SK-N-SH (cell line): ENCODE results near the gene TRAFD1. TPM values are rescaled to one million over a fixed set of nuclear protein-coding genes. Genes with fewer than 3 reads are reported as not detected.
A peak's percentile ranks its signal among the peaks of the same experiment; 100 is the strongest.

Experiments used
- CTCF ChIA-PET: fragments of 300-600, 350-600 bp; formaldehyde crosslinking; extraction: SDS; loops from one replicate; lab custom pipeline; 2021; lab: Yijun Ruan, JAX
- POLR2A ChIA-PET: fragments of 350-600 bp; sonication (Branson Sonifier 250); formaldehyde crosslinking; extraction: SDS; loops from one replicate; lab custom pipeline; 2020; ENCODE audit warnings: antibody characterized with exemption, inconsistent platforms; lab: Yijun Ruan, JAX
- DNase-seq: peaks from one replicate; pipeline ENCODE4 v3.0.0; 2012
- H2AFZ ChIP-seq: fragments of 200-600 bp; sonication (generic); 2 replicates; pipeline ENCODE4 v1.8.1; 2016; ENCODE audit warnings: antibody characterized with exemption, mild to moderate bottlenecking, low read depth
- H3F3A ChIP-seq: fragments of 200-600 bp; sonication (generic); replicated peaks from 2 replicates; pipeline ENCODE3; 2016; ENCODE audit warnings: antibody characterized with exemption, mild to moderate bottlenecking; ENCODE audit not compliant: insufficient read depth
- H3K27ac ChIP-seq, 2 experiments: fragments of 200-500 bp in 1 of 2; fragments of 200-600 bp in 1 of 2; sonication (Bioruptor generic) in 1 of 2; sonication (generic), shearing (Covaris generic) in 1 of 2; 2 replicates each; pipeline versions ENCODE4 v1.5.1 to v1.6.1; 2014 to 2016; ENCODE audit warnings: low read depth in 2 of 2, inconsistent platforms in 1 of 2, low read length in 1 of 2, mild to moderate bottlenecking in 1 of 2, mixed read lengths in 1 of 2
- H3K27me3 ChIP-seq: fragments of 200-600 bp; sonication (generic), shearing (Covaris generic); 2 replicates; pipeline ENCODE4 v1.6.1; 2016; ENCODE audit warnings: mixed run types; ENCODE audit not compliant: insufficient read depth
- H3K36me3 ChIP-seq, 2 experiments: fragments of 200-500 bp in 1 of 2; fragments of 200-600 bp in 1 of 2; sonication (Bioruptor generic) in 1 of 2; sonication (generic) in 1 of 2; replicated peaks in 1 of 2; 2 replicates each; pipeline versions ENCODE3 to v1.5.1; 2014 to 2016; ENCODE audit warnings: low read length in 1 of 2, mild to moderate bottlenecking in 1 of 2; ENCODE audit not compliant: insufficient read depth in 2 of 2, control insufficient read depth in 1 of 2
- H3K4me1 ChIP-seq, 2 experiments: fragments of 200-500 bp in 1 of 2; fragments of 200-600 bp in 1 of 2; sonication (Bioruptor generic) in 1 of 2; sonication (generic), shearing (Covaris generic) in 1 of 2; 2 replicates each; pipeline versions ENCODE4 v1.5.1 to v1.6.1; 2014 to 2016; ENCODE audit warnings: low read depth in 1 of 2, low read length in 1 of 2, mixed run types in 1 of 2; ENCODE audit not compliant: insufficient read depth in 2 of 2, control insufficient read depth in 1 of 2
- H3K4me2 ChIP-seq: fragments of 200-600 bp; sonication (generic), shearing (Covaris generic); 2 replicates; pipeline ENCODE4 v1.6.1; 2017; ENCODE audit warnings: mixed run types
- H3K4me3 ChIP-seq, 2 experiments: fragments of 200-500 bp in 1 of 2; fragments of 200-600 bp in 1 of 2; sonication (Bioruptor generic) in 1 of 2; sonication (generic), shearing (Covaris generic) in 1 of 2; 2 replicates each; pipeline versions ENCODE4 v1.5.1 to v1.8.1; 2014 to 2016; ENCODE audit warnings: low read depth in 2 of 2, inconsistent platforms in 1 of 2, low read length in 1 of 2, mild to moderate bottlenecking in 1 of 2, mixed read lengths in 1 of 2, moderate library complexity in 1 of 2
- H3K79me2 ChIP-seq: fragments of 200-600 bp; sonication (generic); 2 replicates; pipeline ENCODE4 v1.8.1; 2017; ENCODE audit warnings: mild to moderate bottlenecking; ENCODE audit not compliant: insufficient read depth
- H3K9ac ChIP-seq: fragments of 200-600 bp; sonication (generic); 2 replicates; pipeline ENCODE4 v1.6.1; 2017; ENCODE audit warnings: mixed run types
- H3K9me2 ChIP-seq: fragments of 200-600 bp; sonication (generic); 2 replicates; pipeline ENCODE4 v1.6.1; 2017; ENCODE audit warnings: mixed run types
- H3K9me3 ChIP-seq: fragments of 200-600 bp; sonication (generic); 2 replicates; pipeline ENCODE4 v1.6.1; 2017; ENCODE audit warnings: mixed run types, mild to moderate bottlenecking, moderate library complexity
- H4K20me1 ChIP-seq: fragments of 200-600 bp; sonication (generic); 2 replicates; pipeline ENCODE4 v1.6.1; 2017; ENCODE audit warnings: mild to moderate bottlenecking, mixed run types; ENCODE audit not compliant: insufficient read depth
- EZH2phosphoT487 ChIP-seq: fragments of 200-600 bp; sonication (generic); IDR thresholded peaks from 2 replicates; pipeline ENCODE4 v1.6.1; 2017; ENCODE audit warnings: low read depth, mixed run types, mild to moderate bottlenecking, antibody characterized with exemption, moderate library complexity, borderline replicate concordance
- FOXJ3 ChIP-seq: sonication (generic); formaldehyde crosslinking; IDR thresholded peaks from 2 replicates; pipeline ENCODE4 v1.5.1; 2020; ENCODE audit warnings: mild to moderate bottlenecking, missing genetic modification reagents
- GABPA ChIP-seq: IDR thresholded peaks from 2 replicates; pipeline ENCODE4 v1.4.0; 2012; ENCODE audit warnings: low read depth, mild to moderate bottlenecking
- GATA2 ChIP-seq: sonication (generic); formaldehyde crosslinking; IDR thresholded peaks from 2 replicates; pipeline ENCODE4 v1.5.0; 2020; ENCODE audit warnings: mild to moderate bottlenecking, missing genetic modification reagents
- JUND ChIP-seq: IDR thresholded peaks from 2 replicates; pipeline ENCODE4 v1.4.0; 2012
- MAX ChIP-seq: IDR thresholded peaks from 2 replicates; pipeline ENCODE4 v1.4.0; 2012; ENCODE audit warnings: low read depth
- NFIC ChIP-seq: IDR thresholded peaks from 2 replicates; pipeline ENCODE4 v1.4.0; 2012; ENCODE audit warnings: borderline replicate concordance
- NRF1 ChIP-seq: IDR thresholded peaks from 2 replicates; pipeline ENCODE4 v1.6.1; 2012; ENCODE audit warnings: low read depth, mild to moderate bottlenecking, low read length
- PBX3 ChIP-seq: IDR thresholded peaks from 2 replicates; pipeline ENCODE4; 2012
- POLR2AphosphoS5 ChIP-seq: IDR thresholded peaks from 2 replicates; pipeline ENCODE4 v1.6.1; 2012; ENCODE audit warnings: low read depth, low read length
- REST ChIP-seq: IDR thresholded peaks from 2 replicates; pipeline ENCODE4 v1.6.1; 2012; ENCODE audit warnings: mild to moderate bottlenecking, low read depth, low read length, moderate library complexity
- RFX5 ChIP-seq: IDR thresholded peaks from 2 replicates; pipeline ENCODE4 v1.6.1; 2012; ENCODE audit warnings: mild to moderate bottlenecking, improper control_type of control experiment, low read length
- RXRA ChIP-seq: IDR thresholded peaks from 2 replicates; pipeline ENCODE4 v1.4.0; 2012; ENCODE audit warnings: low read depth, mild to moderate bottlenecking, borderline replicate concordance
- TAF1 ChIP-seq: IDR thresholded peaks from 2 replicates; pipeline ENCODE4 v1.6.1; 2012; ENCODE audit warnings: low read depth, mild to moderate bottlenecking, low read length, moderate library complexity, borderline replicate concordance
- USF1 ChIP-seq: IDR thresholded peaks from 2 replicates; pipeline ENCODE4 v1.4.0; 2012; ENCODE audit warnings: low read depth, borderline replicate concordance
- WGBS: methylation state at CpG from one replicate; pipeline ENCODE4 v1.1.6; 2017; ENCODE audit warnings: low lambda C conversion rate; 5-methylcytosine and 5-hydroxymethylcytosine counted together
- polyA plus RNA-seq, 3 experiments: library from polyadenylated mRNA; depleted of rRNA; stranded (reverse); fragments of >200 nt; gene quantifications; 2 replicates each; pipeline ENCODE4 v1.2.3, GENCODE V29; 2012

TRAFD1 gene
- polyA plus RNA-seq, 1 of the 3 experiments (the other 2 are of a cell fraction), result 12.4 TPM

- ChIA-PET POLR2A (interaction anchor here (0.9 to 2.2 kb wide), 3 partner anchors 8 to 110 kb away, joined by 3 to 17 read pairs (median 9); partner anchors contain the start of gene NAA25), CTCF (interaction anchor here (0.6 to 1.4 kb wide), 2 partner anchors 13 to 188 kb away, joined by 3 read pairs; no protein-coding TSS in a partner anchor)
- H3K4me2 ChIP-seq, result peak overlapping the region; percentile 97; the same call in 1 of the 2 replicates
- peaks cover 4 to 9% of the 10 kb centered on the region in 2 experiments; a peak in 2 of 4 replicates for H3K4me1 ChIP-seq
- no peaks in the 10 kb centered on the region for H3K9me2 ChIP-seq
- H2AFZ ChIP-seq, result no peak overlapping the region
- H3K79me2 ChIP-seq, result peaks cover 42% of the 10 kb centered on the region
- no peak for DNase-seq
- H3K4me3 ChIP-seq, result 0 out of 4 replicates have a peak overlapping the region, but pooled peaks of 1 of the 2 experiments have one; percentile 81
- H3K27me3 ChIP-seq, result no peaks in the 10 kb centered on the region
- no peaks in the 10 kb centered on the region for H4K20me1 ChIP-seq
- H3K36me3 ChIP-seq, result no peaks in the 10 kb centered on the region
- no peak overlapping the region for H3K9ac ChIP-seq
- peaks cover 13% of the 10 kb centered on the region for H3F3A ChIP-seq
- TF ChIP-seq JUND (no peak), USF1 (no peak), RFX5 (no peak), NRF1 (no peak)
- TF ChIP-seq, all 33 proteins: peak for 0
- no peaks in the 10 kb centered on the region for H3K9me3 ChIP-seq
- no peak overlapping the region for H3K27ac ChIP-seq
- 4% methylated on average over 1 of the region's 1 CpG for WGBS
Measured at GRCh38 chr12:112124918-112125249, 476 bp upstream of the TRAFD1 start.

- H3K4me1 ChIP-seq, result peaks cover 4 to 18% of the 10 kb centered on the region in 2 experiments; a peak in 3 of 4 replicates
- H3F3A ChIP-seq, result peaks cover 13% of the 10 kb centered on the region
- no peaks in the 10 kb centered on the region for H3K9me2 ChIP-seq
- 9% methylated on average over 23 of the region's 25 CpGs for WGBS
- POLR2A ChIA-PET, result interaction anchor here (1.5 to 2.2 kb wide), 3 partner anchors 9 to 27 kb away, joined by 3 to 17 read pairs (median 9); partner anchors contain the start of gene NAA25
- H3K36me3 ChIP-seq, result peaks cover 0 to 2% of the 10 kb centered on the region in 2 experiments
- H2AFZ ChIP-seq, result peak overlapping the region; percentile 89; the same call in 1 of the 2 replicates
- no peaks in the 10 kb centered on the region for H3K27me3 ChIP-seq
- peak overlapping the region; percentile 48 to 61; a peak in 1 of 4 replicates for H3K27ac ChIP-seq
- H3K4me2 ChIP-seq, result peak overlapping the region; percentile 97
- H3K79me2 ChIP-seq, result peaks cover 43% of the 10 kb centered on the region
- DNase-seq, result peak; percentile 36
- CTCF ChIA-PET, result interaction anchor here (1.4 kb wide), 1 partner anchor 189 kb away, joined by 3 read pairs; no protein-coding TSS in a partner anchor
- no peaks in the 10 kb centered on the region for H3K9me3 ChIP-seq
- H3K4me3 ChIP-seq, result peak overlapping the region; percentile 69 to 81
- TF ChIP-seq GABPA (no peak), FOXJ3 (CRISPR knock-in tag) (no peak), POLR2AphosphoS5 (no peak), REST (no peak), TAF1 (no peak), PBX3 (no peak), GATA2 (CRISPR knock-in tag) (no peak), NFIC (no peak), MAX (no peak), RFX5 (no peak), EZH2phosphoT487 (no peak), USF1 (no peak), RXRA (no peak)
- H3K9ac ChIP-seq, result peak overlapping the region; percentile 83
- no peaks in the 10 kb centered on the region for H4K20me1 ChIP-seq
Measured at GRCh38 chr12:112126000-112126438, 659 bp downstream of the TRAFD1 start.
